Body of pancreas (tissue), 4 donors: ENCODE measurements around the gene MYL11.

Experiments used
- POLR2A ChIP-seq, 3 donors: fragments of 450-650 bp; IDR thresholded peaks; one replicate each; pipeline ENCODE4 v1.6.1; 2016; ENCODE audit warnings: antibody characterized with exemption in 3 of 3, mild to moderate bottlenecking in 2 of 3
- TF ChIP-seq, protein P1 (sequence below), 7 experiments: fragments of 450-650 bp in 4 of 7; fragments of 200-600 bp in 3 of 7; sonication (generic) in 3 of 7; IDR thresholded peaks; one replicate each; pipeline ENCODE4 v1.5.1; 2016 to 2019; ENCODE audit warnings: antibody characterized with exemption in 7 of 7

GRCh38 chr16:30351586-30352419 is 22.8 kb upstream of the MYL11 start:
- TF ChIP-seq, protein P1, sequence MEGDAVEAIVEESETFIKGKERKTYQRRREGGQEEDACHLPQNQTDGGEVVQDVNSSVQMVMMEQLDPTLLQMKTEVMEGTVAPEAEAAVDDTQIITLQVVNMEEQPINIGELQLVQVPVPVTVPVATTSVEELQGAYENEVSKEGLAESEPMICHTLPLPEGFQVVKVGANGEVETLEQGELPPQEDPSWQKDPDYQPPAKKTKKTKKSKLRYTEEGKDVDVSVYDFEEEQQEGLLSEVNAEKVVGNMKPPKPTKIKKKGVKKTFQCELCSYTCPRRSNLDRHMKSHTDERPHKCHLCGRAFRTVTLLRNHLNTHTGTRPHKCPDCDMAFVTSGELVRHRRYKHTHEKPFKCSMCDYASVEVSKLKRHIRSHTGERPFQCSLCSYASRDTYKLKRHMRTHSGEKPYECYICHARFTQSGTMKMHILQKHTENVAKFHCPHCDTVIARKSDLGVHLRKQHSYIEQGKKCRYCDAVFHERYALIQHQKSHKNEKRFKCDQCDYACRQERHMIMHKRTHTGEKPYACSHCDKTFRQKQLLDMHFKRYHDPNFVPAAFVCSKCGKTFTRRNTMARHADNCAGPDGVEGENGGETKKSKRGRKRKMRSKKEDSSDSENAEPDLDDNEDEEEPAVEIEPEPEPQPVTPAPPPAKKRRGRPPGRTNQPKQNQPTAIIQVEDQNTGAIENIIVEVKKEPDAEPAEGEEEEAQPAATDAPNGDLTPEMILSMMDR (IDR thresholded peaks at IDR 0.05): no peak
- TF ChIP-seq POLR2A (IDR thresholded peaks at IDR 0.05): no peak
